ENCODE data around the gene SREBF1.

Gene SREBF1

DNA sequence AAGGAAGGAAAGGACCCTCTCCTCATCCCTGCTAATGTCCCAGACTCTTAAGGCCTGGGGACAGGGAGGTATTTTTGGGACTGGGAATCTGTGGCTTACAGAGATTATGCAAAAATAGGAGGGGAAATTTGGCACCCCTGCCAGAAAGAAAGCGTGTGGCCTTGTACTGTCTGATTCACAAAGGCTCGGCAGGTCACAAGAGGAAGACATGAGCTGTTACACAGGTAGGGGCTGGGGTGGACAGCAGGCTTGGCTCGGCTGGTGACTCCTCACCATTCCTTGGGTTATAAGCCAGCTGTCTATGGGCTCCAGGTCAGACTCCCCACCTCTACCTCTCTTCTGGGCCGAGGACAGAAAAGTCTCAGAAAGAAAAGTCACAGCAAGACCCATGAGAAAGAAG is 20.7 kb upstream of the SREBF1 start:
- no peak for DNase-seq (ENCODE audit: low read depth)

DNA sequence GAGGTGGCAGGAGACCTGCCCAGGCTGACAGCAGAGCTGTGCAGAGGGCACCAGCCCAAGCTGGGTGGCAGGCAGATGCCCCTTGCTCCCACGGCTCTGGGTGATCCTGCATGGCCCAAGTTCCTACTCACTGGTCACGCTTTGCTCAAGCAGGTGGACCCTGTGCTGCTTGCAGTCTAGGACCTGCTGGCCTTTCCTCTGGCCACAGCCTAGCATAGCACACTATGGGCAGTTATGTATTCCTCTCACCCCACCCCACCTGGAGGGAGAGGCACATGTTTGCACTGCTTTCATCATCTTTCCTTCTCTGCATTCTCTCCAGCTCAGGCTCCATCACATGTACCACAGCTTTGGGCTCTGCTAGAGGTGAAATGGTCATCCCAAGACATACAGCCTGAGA is 19.6 kb upstream of the SREBF1 start:
- no peak for DNase-seq (ENCODE audit: low read depth)

DNA sequence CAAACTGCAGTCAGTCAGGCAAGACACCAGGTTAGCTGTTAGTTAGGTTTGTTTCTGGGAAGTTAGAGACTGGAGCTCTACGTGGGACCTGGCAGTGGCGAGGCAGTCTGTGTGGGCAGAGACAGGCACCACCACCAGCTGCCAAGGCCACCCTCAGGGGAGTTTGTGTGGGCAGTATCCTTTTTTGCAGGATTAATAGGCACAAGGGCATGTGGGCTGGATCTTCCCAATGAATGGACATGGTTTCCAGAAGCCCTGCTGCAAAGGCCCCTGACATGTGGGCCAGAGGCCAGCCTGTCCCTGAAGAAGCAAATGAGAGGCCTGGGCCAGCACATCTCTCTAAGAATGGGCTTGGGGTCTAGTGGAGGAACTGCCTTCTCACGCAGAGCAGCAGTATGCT is 19.2 kb upstream of the SREBF1 start:
- no peak for DNase-seq (ENCODE audit: low read depth)

DNA sequence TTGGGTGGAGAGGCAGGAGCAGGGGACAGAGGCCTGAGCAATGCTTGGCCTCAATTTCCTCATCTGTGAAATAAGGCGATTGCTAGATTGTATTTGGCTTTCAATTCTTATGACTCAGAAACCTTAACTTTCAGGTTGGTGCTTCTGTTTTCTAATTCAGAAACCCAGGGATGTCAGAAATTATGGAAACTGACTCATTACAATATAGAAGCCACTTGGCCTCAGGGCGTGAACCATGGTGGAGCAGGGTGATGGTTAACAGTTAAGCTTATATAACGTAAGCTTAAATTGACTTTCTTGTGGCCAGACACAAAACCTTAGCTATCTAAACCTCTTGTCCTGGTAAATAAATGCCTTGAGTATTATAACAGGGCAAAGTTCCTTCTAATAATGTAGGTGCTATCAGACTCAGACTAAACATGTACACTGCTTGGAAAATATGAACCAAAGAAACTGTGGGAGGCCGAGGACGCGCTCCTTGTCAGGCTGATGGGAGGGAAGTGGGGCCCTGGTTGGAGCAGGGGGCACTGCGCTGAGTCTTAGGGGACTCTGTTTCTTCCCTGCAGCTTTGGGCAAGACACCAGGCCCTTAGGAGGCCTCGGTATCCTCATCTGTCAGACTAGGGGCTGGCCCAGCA is 17.1 kb upstream of the SREBF1 start:
- no peak for DNase-seq (ENCODE audit: low read depth)

DNA sequence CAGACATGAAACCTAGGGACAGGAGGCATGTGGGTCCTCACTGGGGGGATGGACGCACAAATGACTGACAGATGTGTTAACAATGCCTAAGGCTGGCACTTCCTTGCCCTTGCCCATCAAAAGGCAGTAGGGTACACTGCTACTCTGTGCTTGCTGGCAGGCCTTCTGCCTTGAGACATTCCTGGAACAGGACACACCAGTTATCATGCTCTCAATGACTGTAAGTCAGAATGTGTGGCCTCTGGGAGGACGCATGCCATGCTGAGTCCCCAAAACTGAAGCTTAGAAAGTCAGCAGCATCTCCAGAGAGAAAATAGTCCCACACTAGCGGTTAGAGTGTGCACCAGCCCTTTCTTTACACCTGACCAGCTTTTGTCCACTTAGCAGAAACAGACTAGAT is 16.1 kb upstream of the SREBF1 start:
- no peak for DNase-seq (ENCODE audit: low read depth)

DNA sequence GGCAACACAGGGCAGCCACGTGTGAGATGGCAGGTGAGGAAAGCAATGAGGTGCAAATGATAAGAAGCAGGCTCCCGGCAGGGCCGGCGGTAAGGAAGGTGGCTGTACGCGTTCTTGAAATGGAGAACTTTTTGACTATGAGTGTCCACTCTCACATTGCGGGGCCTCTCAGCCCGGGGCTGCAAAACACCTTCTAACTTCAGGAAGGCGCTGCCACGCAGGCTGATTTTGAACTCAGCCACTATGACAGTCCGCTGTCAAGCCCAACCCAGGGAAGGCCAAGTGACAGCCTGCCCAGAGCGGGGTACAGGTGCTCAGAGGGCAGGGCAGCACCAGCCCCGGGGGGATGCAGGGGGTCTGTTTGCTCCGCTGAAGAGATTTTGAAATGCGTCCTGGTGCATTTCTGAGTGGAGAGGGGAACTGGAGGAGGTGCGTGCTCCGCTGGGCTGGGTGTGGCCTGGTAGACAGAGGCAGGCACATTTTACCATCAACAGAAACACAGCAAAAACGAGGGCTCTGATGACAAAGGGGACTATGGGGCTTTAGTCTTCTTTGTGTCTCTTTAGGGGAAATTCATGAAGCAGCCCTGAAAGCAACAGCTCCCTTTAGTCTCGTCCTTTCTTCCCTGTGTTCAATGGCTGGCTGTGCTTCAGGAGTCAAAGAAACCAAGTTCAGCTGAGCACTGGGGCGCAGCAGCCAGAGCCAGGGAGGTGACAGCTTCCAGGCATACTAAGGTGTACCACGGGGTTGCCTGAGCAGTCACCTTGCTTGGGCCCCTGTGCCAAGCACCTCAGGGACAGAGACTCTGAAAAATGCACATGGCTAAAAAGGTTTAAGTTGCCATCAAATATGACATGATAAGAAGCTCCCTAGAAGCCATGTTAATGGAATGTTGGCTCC is 14.6 kb upstream of the SREBF1 start:
- no peak for DNase-seq (ENCODE audit: low read depth)

DNA sequence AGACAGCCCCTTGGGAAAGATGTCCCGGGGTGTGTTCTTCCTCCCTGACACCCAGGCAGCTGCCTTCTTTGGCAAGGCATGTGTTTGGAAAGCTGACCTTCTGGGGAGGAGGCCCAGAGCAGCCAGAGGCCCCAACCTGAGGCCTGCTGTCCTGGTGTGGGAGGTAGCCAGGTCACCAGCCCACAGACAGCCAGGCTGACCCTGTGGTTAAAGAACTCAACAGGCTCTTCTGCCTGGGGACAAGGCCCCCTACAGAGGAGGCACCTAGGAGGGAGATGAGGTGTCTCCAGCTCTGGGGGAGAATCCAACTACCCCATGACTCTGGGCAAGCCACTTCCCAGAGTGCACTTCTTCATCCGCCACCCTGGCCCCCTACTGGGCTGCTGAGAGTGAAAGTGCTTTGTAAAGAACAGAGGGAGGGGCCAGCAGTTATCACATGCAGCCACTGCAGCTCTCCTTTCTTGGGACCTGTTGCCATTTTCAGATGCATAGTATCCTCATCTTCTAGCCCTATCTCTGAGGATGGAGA is 13.1 kb upstream of the SREBF1 start:
- DNase-seq (ENCODE audit: low read depth), result peak; percentile 40

DNA sequence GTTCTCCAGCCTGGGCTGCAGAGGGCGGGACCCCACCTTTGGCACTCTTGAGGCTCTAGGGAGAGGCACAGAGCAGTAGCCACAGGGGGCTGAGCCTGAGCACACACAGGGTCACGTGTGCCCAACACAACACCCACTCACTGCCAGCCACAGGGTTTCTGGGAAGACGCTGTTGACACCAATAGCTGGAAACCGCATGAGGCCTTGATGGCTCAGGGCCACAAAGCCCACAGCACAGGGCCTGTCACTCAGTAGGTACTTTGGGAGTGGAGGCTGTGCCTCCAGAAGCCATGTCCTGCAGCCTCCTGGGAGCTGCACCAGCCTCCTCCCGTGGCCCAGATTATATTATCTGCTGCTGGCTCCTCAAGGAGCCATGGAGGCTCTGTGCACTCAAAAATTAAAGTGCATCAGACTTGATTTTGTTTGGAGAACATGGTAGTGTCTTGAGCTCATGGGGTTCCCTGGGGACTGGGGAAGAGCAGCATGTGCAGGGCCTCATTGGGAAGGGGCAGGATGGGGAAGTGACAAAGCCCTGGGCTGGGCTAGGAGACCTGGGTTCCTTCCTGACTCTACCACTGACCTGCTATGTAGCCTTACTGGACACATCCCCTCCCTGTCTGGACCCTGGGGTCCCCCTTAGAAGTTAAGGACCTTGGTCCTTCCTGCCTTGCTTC is 12.5 kb upstream of the SREBF1 start:
- peak; percentile 65 for DNase-seq (ENCODE audit: low read depth)

DNA sequence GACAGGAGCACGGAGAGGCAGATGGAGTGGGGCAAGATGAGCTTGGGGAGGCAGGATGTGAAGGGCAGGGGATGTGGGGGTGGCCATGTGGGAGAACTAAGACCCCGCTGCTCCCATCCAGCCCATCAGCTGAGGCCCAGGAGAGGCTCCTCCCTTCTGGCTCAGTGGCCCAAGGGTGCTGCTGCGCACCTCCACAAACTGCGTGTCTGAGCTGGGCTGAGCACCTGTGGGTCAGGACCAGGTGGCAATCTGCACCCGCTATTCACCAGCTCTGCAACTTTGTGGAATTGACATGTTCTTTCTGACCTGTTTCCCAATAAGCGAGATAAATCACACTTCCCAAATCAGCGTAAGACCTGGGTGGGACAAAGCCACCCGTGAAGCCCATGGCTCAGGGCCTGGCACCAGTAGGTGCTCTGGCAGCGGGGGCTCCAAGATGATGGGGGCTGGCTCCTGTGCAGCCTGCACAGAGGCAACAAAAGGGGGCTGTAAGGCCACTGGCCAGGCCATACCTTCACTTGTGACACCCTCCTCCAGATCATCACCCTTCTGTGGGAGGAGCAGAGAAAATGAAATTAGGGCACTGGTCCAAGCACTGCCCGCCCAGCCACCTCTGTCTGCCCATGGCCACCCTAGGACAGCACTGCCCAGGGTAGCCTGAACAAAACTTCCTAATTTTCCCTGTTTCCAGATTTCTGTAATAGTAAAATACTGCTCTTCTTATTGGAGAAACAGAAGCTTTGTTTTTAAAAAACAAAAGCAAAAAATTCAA is 11.7 kb upstream of the SREBF1 start:
- DNase-seq (ENCODE audit: low read depth), result no peak

DNA sequence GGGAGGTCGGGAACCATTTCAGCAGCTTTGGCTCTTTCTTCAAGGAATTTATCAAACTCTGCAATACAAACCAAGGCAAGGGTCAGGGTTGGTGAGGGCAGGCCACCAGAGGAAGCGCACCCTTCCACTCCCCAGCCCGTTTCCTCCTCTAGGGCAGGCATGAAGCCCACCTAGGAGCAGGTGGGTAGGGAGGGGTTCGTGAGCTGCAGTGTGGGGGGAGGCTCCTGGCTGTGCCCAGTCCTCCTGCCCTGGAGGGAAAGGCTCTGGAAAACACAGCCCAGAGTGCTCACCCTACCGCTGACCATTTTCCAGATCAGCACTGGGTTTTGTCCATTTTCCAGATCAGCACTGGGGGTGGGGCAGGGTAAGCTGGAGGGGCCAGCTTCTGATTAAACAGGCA is 10.9 kb upstream of the SREBF1 start:
- no peak for DNase-seq (ENCODE audit: low read depth)

DNA sequence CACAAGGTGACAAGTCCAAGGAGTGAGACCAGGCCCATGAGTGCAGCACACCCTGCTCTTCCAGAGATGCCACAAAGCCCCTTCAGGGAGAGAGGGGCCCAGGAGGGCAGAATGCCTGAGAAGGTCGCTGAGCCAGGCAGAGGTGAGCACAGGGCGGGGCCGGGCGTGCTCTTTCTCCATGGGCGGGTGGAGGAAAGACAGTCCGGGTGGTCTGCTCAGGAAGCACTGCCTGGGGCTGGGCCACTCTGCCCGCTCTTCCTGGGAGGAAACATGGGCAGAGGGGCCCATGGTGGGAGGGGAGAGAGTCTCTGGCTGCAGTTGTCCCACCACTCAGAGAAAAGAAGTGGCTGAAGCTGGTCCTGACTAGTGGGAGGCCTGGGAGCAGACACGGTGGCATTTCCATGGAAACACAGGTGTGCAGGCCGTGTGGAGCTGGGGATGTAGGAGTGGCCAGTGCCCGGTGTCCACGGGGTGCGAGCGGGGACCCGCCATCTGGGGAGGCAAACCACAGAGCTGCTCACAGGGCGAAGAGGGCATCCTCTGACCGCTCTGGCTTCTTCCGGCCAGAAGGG is 10.4 kb upstream of the SREBF1 start:
- DNase-seq (ENCODE audit: low read depth), result no peak

DNA sequence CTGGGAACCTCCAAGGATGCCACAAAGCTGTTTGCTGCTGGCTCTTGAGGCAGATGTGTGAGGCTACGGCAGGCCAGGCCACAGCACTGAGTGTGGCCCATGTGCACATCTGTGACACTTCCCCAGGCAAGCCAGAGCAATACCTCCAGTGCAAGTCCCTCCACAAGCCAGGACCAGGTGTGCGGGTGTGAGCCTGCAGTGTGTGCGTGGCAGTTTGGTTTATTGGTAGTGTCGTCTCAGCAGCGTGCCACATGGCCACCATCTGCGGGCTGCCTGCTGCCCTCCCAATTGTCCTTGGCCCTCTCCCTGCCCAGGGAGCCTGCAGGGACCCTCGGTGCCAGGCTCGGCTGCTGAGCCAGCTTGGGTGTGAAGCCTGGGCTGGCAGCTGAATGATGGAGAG is 9.9 kb upstream of the SREBF1 start:
- DNase-seq (ENCODE audit: low read depth), result no peak

DNA sequence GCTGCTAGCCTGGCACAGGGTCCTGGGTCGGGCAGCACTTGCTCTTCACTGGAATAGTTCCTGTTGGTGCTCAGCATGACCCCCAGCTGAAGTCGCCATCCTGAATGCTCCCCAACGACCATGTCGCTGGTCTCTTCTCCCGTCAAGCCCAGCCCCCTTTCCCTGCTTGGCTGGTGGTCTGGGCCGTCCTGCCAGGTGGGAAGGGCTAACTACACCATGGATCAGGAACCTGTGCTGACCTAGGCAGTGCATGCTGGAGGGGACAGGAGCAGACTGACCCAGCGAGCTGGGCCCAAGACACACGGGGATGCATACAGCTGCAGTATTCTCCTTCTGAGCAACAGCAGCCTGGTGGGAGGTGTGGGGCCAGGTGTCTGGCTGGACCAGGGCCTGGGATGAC is 9.2 kb upstream of the SREBF1 start:
- DNase-seq (ENCODE audit: low read depth), result no peak

DNA sequence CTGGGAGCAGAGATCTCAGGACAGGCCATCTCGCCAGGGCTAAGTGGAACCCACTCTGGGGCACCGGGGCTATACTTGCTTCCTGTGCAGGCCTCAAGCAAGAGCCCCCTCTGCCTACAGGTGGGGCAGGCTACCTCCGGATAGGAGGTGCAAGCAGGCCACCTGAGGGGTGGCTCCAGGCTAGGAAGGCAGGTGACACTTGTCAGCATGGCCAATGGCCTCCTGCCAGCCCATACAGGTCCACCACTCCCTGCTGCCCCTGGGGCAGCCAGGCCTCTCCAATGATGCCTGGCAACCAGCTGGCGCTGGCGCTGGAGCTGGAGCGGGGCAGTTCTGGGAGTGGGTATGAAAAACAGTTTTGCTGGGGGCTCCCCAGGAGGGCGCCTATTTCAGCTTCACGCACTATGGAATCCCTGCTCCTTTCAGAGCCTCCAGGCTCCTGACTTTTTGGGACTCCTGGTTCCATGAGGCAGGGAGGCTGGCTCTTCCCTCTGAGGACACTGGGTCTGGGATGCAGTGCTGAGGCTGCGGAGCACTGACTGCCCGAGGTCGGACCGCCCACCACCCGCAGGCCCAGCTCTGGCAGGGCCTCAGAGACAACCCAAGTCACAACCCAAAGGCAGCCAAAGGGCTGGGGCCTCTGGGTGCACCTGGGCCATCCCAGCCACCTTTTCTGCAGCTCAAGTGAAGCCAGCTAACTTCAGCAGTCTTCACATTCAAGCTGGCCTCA is 8.4 kb upstream of the SREBF1 start:
- DNase-seq (ENCODE audit: low read depth), result no peak

DNA sequence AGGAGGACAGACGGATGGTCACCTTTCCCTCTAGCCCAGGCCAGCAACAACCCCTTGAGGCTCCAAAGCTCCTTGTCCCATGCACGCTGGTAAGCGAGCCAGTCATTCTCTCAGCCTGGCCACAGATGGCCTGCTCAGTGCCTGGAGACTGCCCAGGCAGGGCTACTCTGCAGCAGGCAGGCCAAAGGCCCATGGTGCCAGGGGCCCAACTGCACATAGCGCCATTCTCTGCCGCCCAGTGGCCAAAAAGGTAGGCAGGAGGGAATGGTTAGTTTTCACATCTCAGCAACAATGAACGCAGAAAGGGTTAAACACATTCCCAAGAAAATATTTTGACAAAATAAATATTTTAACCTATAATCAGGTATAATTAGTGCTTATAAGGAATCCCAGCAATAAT is 7.7 kb upstream of the SREBF1 start:
- DNase-seq (ENCODE audit: low read depth), result no peak

DNA sequence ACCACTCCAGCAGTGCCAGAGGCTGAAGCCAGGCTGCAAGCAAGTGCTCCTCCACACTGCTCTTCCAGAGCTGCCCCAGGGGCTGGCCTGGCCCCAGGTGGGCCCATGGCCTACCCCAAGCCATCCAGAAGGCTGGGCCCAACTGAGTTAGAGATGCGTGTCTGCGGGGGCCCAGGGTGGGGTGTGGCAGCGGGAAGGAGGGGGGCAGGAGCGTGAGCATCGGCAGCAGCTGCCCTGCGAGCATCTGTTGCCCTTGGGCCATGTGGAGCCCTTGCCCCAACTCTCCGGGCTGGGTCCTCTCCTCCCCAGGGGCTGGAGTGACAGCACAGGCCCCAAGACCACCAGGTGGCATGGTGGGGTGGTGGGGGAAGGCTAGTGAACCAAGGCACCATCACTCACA is 7.3 kb upstream of the SREBF1 start:
- DNase-seq (ENCODE audit: low read depth), result no peak

DNA sequence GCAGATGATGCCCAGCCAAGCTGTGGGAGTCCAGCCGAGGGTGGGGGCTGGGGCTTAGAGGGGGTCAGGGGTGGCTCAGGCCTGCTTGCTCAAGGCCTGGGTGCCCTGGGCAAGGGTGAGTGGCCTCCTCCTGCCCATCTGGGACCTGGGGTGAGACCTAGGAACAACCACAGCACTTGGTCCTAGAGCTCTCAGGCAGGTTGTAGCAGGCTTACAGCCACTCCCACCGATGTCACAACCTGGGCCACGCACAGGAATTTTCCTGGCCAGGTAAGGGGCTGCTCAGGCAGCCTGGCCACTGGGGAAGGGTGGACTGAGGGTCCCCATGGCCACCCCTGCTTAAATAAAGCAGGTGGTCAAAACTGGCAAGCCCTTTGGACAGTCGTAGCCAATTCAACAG is 6.3 kb upstream of the SREBF1 start:
- DNase-seq (ENCODE audit: low read depth), result no peak

DNA sequence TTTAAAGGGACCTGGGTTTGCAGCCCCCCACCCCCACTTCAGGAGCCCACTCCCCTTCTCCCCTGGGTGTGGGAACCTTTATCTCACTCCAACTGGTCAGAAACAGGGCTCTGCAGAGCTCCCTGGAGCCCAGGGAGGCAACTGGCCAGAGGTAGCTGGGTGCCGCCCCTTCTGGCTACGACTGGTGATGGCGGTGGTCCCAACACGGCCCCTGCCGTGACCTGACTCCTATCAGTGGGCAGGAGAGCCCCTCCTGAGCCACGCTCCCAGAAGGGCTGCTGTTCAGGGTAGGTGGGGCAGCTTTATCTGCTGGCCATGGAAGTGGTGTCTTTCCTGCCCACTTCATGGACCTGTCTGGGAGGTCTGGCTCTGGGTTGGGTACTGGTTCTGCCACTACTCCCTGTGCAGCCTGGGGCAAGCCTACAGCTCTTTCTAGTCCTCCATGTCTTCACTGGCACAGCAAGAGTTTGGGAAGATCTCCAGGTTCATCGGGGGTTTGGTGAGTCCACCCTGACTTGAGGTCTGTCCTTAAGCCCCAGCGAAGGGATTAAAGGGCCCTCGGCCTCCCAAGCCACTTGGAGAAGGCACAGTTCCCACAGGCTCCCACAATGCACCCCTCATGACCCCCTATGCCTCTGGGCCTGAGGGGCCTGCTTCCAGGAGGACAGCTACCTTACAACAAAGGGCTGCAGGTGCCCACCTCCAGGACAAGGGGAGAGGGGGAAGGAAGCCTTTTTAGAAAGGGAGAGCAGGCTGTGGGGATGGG is 5.5 kb upstream of the SREBF1 start:
- no peak for DNase-seq (ENCODE audit: low read depth)

DNA sequence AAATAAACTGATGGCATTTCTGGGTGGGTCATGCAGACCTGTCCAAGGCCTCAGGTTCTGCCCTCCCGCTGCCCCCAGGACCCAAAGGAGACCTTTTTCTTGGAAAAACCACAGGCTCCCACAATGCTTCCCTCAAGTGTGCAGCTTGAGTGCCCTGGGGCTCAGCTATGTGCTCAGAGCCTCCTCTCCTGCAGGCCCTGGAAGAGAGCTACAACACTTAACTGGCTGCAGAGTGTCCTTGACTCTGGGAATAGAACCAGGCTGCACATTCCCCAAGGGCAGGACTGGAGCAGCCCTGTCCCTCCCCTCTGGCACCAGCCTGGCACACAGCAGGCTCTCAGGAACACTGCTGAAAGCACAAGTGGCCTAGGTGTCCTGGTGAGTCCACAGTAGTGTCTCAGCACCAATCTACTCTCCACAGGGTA is 4.8 kb upstream of the SREBF1 start:
- no peak for DNase-seq (ENCODE audit: low read depth)
